ENCODE data around the gene RBFOX2.

DNA sequence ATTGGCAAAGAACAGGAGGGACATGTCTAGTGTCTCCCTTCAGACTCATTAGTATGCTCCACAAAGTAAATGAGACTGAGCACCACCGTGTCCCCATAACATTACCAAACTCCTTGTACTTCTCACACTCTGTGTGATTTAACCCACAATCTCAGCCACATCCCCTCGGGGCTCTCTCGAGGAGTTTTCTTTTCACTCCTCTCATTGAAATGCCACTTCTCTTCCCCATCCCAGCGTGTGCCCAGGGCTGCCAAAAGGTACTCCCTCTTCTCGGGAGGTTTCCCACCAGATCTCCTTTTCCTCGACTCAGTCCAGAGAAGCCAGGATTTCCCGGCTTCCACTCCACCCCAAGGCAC lies 1.1 kb downstream of the RBFOX2 start:
- TF ChIP-seq, protein P1, sequence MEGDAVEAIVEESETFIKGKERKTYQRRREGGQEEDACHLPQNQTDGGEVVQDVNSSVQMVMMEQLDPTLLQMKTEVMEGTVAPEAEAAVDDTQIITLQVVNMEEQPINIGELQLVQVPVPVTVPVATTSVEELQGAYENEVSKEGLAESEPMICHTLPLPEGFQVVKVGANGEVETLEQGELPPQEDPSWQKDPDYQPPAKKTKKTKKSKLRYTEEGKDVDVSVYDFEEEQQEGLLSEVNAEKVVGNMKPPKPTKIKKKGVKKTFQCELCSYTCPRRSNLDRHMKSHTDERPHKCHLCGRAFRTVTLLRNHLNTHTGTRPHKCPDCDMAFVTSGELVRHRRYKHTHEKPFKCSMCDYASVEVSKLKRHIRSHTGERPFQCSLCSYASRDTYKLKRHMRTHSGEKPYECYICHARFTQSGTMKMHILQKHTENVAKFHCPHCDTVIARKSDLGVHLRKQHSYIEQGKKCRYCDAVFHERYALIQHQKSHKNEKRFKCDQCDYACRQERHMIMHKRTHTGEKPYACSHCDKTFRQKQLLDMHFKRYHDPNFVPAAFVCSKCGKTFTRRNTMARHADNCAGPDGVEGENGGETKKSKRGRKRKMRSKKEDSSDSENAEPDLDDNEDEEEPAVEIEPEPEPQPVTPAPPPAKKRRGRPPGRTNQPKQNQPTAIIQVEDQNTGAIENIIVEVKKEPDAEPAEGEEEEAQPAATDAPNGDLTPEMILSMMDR (IDR thresholded peaks at IDR 0.05): no peak
- no peak for TF ChIP-seq POLR2A (IDR thresholded peaks at IDR 0.05)

All from Peyer's patch (tissue), 4 donors.